Measurements from ENCODE around the gene CSRP3.

The CSRP3 gene

DNA sequence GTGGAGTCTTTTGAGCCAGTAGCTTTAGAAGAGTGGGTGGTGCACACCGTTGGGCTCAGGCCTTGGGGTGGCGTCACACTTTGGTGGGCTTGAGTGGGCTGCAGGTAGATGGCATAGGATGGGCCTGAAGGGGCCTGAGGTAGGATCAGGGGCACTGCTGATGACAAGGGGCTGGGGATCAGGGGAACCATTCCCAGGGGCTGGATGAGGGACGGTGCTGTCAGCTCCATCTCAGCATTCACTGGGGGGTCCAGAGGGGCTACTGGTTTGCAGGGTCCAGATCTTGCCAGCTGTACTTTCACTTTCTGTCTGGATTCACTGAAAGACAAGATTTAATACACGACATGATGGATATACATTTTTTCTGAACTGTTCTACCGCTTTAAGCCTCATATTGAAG lies 27.9 kb upstream of the CSRP3 start:
- TF ChIP-seq ZBTB44 (tag by site-specific recombination; IDR thresholded peaks at IDR 0.05): no peak
- no peak for TF ChIP-seq ZNF76 (tag by site-specific recombination; IDR thresholded peaks at IDR 0.05; ENCODE audit: borderline replicate concordance, low read depth)
- TF ChIP-seq ZNF175 (tag by site-specific recombination; IDR thresholded peaks at IDR 0.05): no peak
- no peak for TF ChIP-seq HOXD13 (CRISPR knock-in tag; IDR thresholded peaks at IDR 0.05; ENCODE audit: borderline replicate concordance)
- TF ChIP-seq ZNF777 (tag by site-specific recombination; IDR thresholded peaks at IDR 0.05; ENCODE audit: borderline replicate concordance): no peak
- TF ChIP-seq KLF10 (tag by site-specific recombination; IDR thresholded peaks at IDR 0.05): no peak
- TF ChIP-seq PRDM6 (tag by site-specific recombination; IDR thresholded peaks at IDR 0.05): no peak
- TF ChIP-seq ZNF155 (tag by site-specific recombination; IDR thresholded peaks at IDR 0.05): no peak
- TF ChIP-seq ZNF311 (tag by site-specific recombination; IDR thresholded peaks at IDR 0.05; ENCODE audit: borderline replicate concordance): no peak
- TF ChIP-seq ZNF629 (tag by site-specific recombination; IDR thresholded peaks at IDR 0.05): no peak
- TF ChIP-seq ZFP37 (tag by site-specific recombination; IDR thresholded peaks at IDR 0.05): no peak
- TF ChIP-seq REST (tag by site-specific recombination; IDR thresholded peaks at IDR 0.05): no peak
- no peak for TF ChIP-seq ZNF423 (tag by site-specific recombination; IDR thresholded peaks at IDR 0.05)
- TF ChIP-seq YY1 (tag by site-specific recombination; IDR thresholded peaks at IDR 0.05): no peak
- no peak for TF ChIP-seq ZNF530 (tag by site-specific recombination; IDR thresholded peaks at IDR 0.05; ENCODE audit: low read depth)
- no peak overlapping the region for H3K27ac ChIP-seq (ENCODE audit: extremely low read depth, low read depth, low read length)
- peaks cover 15 to 79% of the 10 kb centered on the region in 2 experiments for H3K36me3 ChIP-seq (ENCODE audit: control insufficient read depth in 2 of 2, insufficient read depth in 1 of 2, low read length in 2 of 2)
- no peaks in the 10 kb centered on the region for H3K4me1 ChIP-seq (ENCODE audit: control insufficient read depth, insufficient read depth, low read length)
- POLR2A ChIA-PET: interaction anchor here (1.0 kb wide), 1 partner anchor 11 kb away, joined by 4 read pairs; the partner anchor contains the start of gene E2F8
- H3K9me3 ChIP-seq (ENCODE audit: control insufficient read depth, insufficient read depth, low read depth, low read length): no peaks in the 10 kb centered on the region
- CTCF ChIA-PET: interaction anchor here (0.5 to 0.9 kb wide), 2 partner anchors 53 to 119 kb away, joined by 3 read pairs; no protein-coding TSS in a partner anchor
- no peak overlapping the region for H3K4me3 ChIP-seq (ENCODE audit: low read depth, low read length)

GRCh38 chr11:19228968-19229367 lies 27.2 kb upstream of the CSRP3 start:
- Histone ChIP-seq H3K36me3 (ENCODE audit: control insufficient read depth in 2 of 2, insufficient read depth in 1 of 2, low read length in 2 of 2) (peaks cover 14 to 76% of the 10 kb centered on the region in 2 experiments), H3K4me3 (ENCODE audit: low read depth, low read length) (no peak overlapping the region), H3K9me3 (ENCODE audit: control insufficient read depth, insufficient read depth, low read depth, low read length) (no peaks in the 10 kb centered on the region), H3K4me1 (ENCODE audit: control insufficient read depth, insufficient read depth, low read length) (no peaks in the 10 kb centered on the region), H3K27ac (ENCODE audit: extremely low read depth, low read depth, low read length) (no peak overlapping the region)
- ChIA-PET POLR2A (no interaction called here), CTCF (no interaction called here)
- TF ChIP-seq HOXA7 (CRISPR knock-in tag; IDR thresholded peaks at IDR 0.05; ENCODE audit: borderline replicate concordance) (no peak), ZFP69B (tag by site-specific recombination; IDR thresholded peaks at IDR 0.05) (no peak)

Measured in HEK293 (cell line).